OCI-LY3 (cell line): ENCODE measurements around the gene FAM135A.

Source experiments
- CTCF ChIP-seq: fragments of 200-600, 300-600 bp; sonication (generic); IDR thresholded peaks from 2 replicates; pipeline ENCODE4 v1.5.1; 2014; ENCODE audit warnings: antibody characterized with exemption, low read length, low read depth
- EZH2phosphoT487 ChIP-seq: fragments of 200-600 bp; shearing (Covaris generic); IDR thresholded peaks from 2 replicates; pipeline ENCODE4 v1.6.1; 2018; ENCODE audit warnings: antibody characterized with exemption, mixed run types, low read depth

- TF ChIP-seq CTCF (no peak), EZH2phosphoT487 (no peak)
Measured at GRCh38 chr6:70396163-70396562, 17.1 kb upstream of the FAM135A start.
